ENCODE measurements around the gene THOC7. TPM values are rescaled to one million over a fixed set of nuclear protein-coding genes. Genes with fewer than 3 reads are reported as not detected.

Gene THOC7
- polyA plus RNA-seq, 3 donors = 22.2 to 74.8 (median 70.1) TPM

GRCh38 chr3:63832395-63832794 is 31.2 kb downstream of the THOC7 start:
- Mint-ChIP-seq H3K27me3 (ENCODE audit: low read depth in 3 of 3) (no peaks in the 10 kb centered on the region), H3K36me3 (peaks cover 51 to 56% of the 10 kb centered on the region in 2 donors), H3K4me3 (no peak overlapping the region), H3K27ac (peak overlapping the region in 1 of 7 donors; percentile 50), H3K9me3 (no peaks in the 10 kb centered on the region), H3K4me1 (no peaks in the 10 kb centered on the region)
- no peak overlapping the region for H3K9ac ChIP-seq (ENCODE audit: insufficient read depth, low read length, poor library complexity, severe bottlenecking)
- H3K9me3 ChIP-seq (replicated peaks in 1 of 2; ENCODE audit: control insufficient read depth in 1 of 2, insufficient read depth in 1 of 2, low read length in 2 of 2) = no peaks in the 10 kb centered on the region
- no peak for TF ChIP-seq CTCF (IDR thresholded peaks at IDR 0.05)
- H4K20me1 ChIP-seq (ENCODE audit: insufficient read depth, low read length) = no peaks in the 10 kb centered on the region
- intact Hi-C loops (cut with micrococcal nuclease) = no loop called here
- DNase-seq = no peak
- no peak overlapping the region for H3K4me2 ChIP-seq (replicated peaks; ENCODE audit: extremely low read depth, low read length, poor library complexity, severe bottlenecking)
- 97% methylated on average over 3 of the region's 6 CpGs for WGBS (ENCODE audit: insufficient coverage)
- peaks cover 36 to 79% of the 10 kb centered on the region in 2 donors for H3K36me3 ChIP-seq (replicated peaks in 1 of 2; ENCODE audit: control insufficient read depth in 1 of 2, insufficient read depth in 2 of 2, low read length in 2 of 2)
- H3K27ac ChIP-seq (ENCODE audit: low read depth in 1 of 2, low read length in 2 of 2) = no peak overlapping the region
- no peaks in the 10 kb centered on the region for H3K4me1 ChIP-seq (ENCODE audit: control insufficient read depth in 1 of 2, insufficient read depth in 2 of 2, low read length in 2 of 2)
- H3K27me3 ChIP-seq (ENCODE audit: control insufficient read depth in 2 of 2, insufficient read depth in 2 of 2, low read length in 2 of 2) = no peaks in the 10 kb centered on the region
- H3K79me2 ChIP-seq (ENCODE audit: insufficient read depth, low read length) = no peaks in the 10 kb centered on the region
- H2AFZ ChIP-seq (ENCODE audit: insufficient read depth, low read depth, low read length, poor library complexity, severe bottlenecking) = no peak overlapping the region
- no peak overlapping the region for H3K4me3 ChIP-seq (replicated peaks in 1 of 3; ENCODE audit: low read depth in 2 of 3, low read length in 3 of 3)

GRCh38 chr3:63830526-63830925 is 33.1 kb downstream of the THOC7 start:
- no peak overlapping the region for H3K27ac Mint-ChIP-seq
- Histone ChIP-seq H3K79me2 (ENCODE audit: insufficient read depth, low read length) (no peaks in the 10 kb centered on the region), H3K36me3 (replicated peaks in 1 of 2; ENCODE audit: control insufficient read depth in 1 of 2, insufficient read depth in 2 of 2, low read length in 2 of 2) (peaks cover 26 to 69% of the 10 kb centered on the region in 2 donors), H3K4me2 (replicated peaks; ENCODE audit: extremely low read depth, low read length, poor library complexity, severe bottlenecking) (no peak overlapping the region), H3K27me3 (ENCODE audit: control insufficient read depth in 2 of 2, insufficient read depth in 2 of 2, low read length in 2 of 2) (no peaks in the 10 kb centered on the region), H3K9me3 (replicated peaks in 1 of 2; ENCODE audit: control insufficient read depth in 1 of 2, insufficient read depth in 1 of 2, low read length in 2 of 2) (no peaks in the 10 kb centered on the region), H3K4me1 (ENCODE audit: control insufficient read depth in 1 of 2, insufficient read depth in 2 of 2, low read length in 2 of 2) (no peaks in the 10 kb centered on the region), H3K27ac (ENCODE audit: low read depth in 1 of 2, low read length in 2 of 2) (no peak overlapping the region), H4K20me1 (ENCODE audit: insufficient read depth, low read length) (no peaks in the 10 kb centered on the region), H3K4me3 (replicated peaks in 1 of 3; ENCODE audit: low read depth in 2 of 3, low read length in 3 of 3) (no peak overlapping the region), H2AFZ (ENCODE audit: insufficient read depth, low read depth, low read length, poor library complexity, severe bottlenecking) (no peak overlapping the region), H3K9ac (ENCODE audit: insufficient read depth, low read length, poor library complexity, severe bottlenecking) (no peak overlapping the region)
- no peaks in the 10 kb centered on the region for H3K4me1 Mint-ChIP-seq
- H3K27me3 Mint-ChIP-seq (ENCODE audit: low read depth in 3 of 3) = no peaks in the 10 kb centered on the region
- intact Hi-C loops (cut with micrococcal nuclease) = no loop called here
- no peak overlapping the region for H3K4me3 Mint-ChIP-seq
- H3K9me3 Mint-ChIP-seq = no peaks in the 10 kb centered on the region
- no peak for TF ChIP-seq CTCF (IDR thresholded peaks at IDR 0.05)
- no peak for DNase-seq
- H3K36me3 Mint-ChIP-seq = peaks cover 46 to 56% of the 10 kb centered on the region in 2 donors
- WGBS (ENCODE audit: insufficient coverage) = 100% methylated on average over 3 of the region's 6 CpGs

Data from CD14-positive monocyte (primary cell).